GM23338 (cell line): ENCODE results near the gene SIN3B.

Source experiments
- CTCF ChIP-seq, 2 experiments: fragments of 200-600 bp in 1 of 2; sonication (generic) in 1 of 2; conservative IDR thresholded peaks; 2 replicates each; pipeline versions ENCODE4 v1.5.1 to v1.6.1; 2016 to 2017; ENCODE audit warnings: antibody characterized with exemption in 2 of 2, low read depth in 2 of 2, mild to moderate bottlenecking in 2 of 2, moderate library complexity in 1 of 2
- ETS1 ChIP-seq: IDR thresholded peaks from 2 replicates; pipeline ENCODE4 v1.6.1; 2016; ENCODE audit warnings: antibody characterized with exemption
- EZH2 ChIP-seq: fragments of 200-600 bp; sonication (generic); IDR thresholded peaks from one replicate; pipeline ENCODE4 v1.8.0; 2017; ENCODE audit warnings: antibody characterized with exemption, mild to moderate bottlenecking, low read depth; ENCODE audit not compliant: unreplicated experiment
- EZH2phosphoT487 ChIP-seq: fragments of 200-600 bp; sonication (generic); IDR thresholded peaks from one replicate; pipeline ENCODE4 v1.8.1; 2018; ENCODE audit warnings: antibody characterized with exemption; ENCODE audit not compliant: unreplicated experiment
- JUNB ChIP-seq: IDR thresholded peaks from one replicate; pipeline ENCODE4 v1.6.1; 2016; ENCODE audit warnings: antibody characterized with exemption; ENCODE audit not compliant: unreplicated experiment
- NANOG ChIP-seq: IDR thresholded peaks from 2 replicates; pipeline ENCODE4 v1.6.1; 2016; ENCODE audit warnings: antibody characterized with exemption, borderline replicate concordance
- POLR2AphosphoS5 ChIP-seq: IDR thresholded peaks from 2 replicates; pipeline ENCODE4 v1.6.1; 2016; ENCODE audit warnings: antibody characterized with exemption, low read depth
- REST ChIP-seq: IDR thresholded peaks from one replicate; pipeline ENCODE4 v1.6.1; 2018; ENCODE audit warnings: antibody characterized with exemption; ENCODE audit not compliant: unreplicated experiment
- STAT1 ChIP-seq: IDR thresholded peaks from one replicate; pipeline ENCODE4 v1.6.1; 2016; ENCODE audit warnings: antibody characterized with exemption; ENCODE audit not compliant: unreplicated experiment

GRCh38 chr19:16836115-16837034 is 7.2 kb downstream of the SIN3B start:
- no peak for TF ChIP-seq STAT1
- TF ChIP-seq CTCF (conservative IDR thresholded peaks at IDR 0.05; ENCODE audit: low read depth in 2 of 2): peak; percentile 38 to 62
- TF ChIP-seq EZH2: no peak
- no peak for TF ChIP-seq POLR2AphosphoS5
- no peak for TF ChIP-seq ETS1
- TF ChIP-seq REST: no peak
- TF ChIP-seq JUNB: no peak
- no peak for TF ChIP-seq NANOG
- TF ChIP-seq EZH2phosphoT487: no peak
